Thoracic aorta (tissue), 2 donors: Measurements from ENCODE around the gene COPB1. TPM values are rescaled to one million over a fixed set of nuclear protein-coding genes. Genes with fewer than 3 reads are reported as not detected.

ENCODE experiments used
- ATAC-seq: fragments of 150-250 bp; one replicate; pipeline ENCODE4 v1.8.0; 2017; ENCODE audit warnings: low read depth; ENCODE audit not compliant: insufficient number of reproducible peaks, low FRiP score
- DNase-seq: peaks from one replicate; pipeline ENCODE4 v3.0.0-alpha.2; 2020; ENCODE audit warnings: low spot score
- H3K27ac ChIP-seq, 2 donors: fragments of 200-600 bp; sonication (generic); 1 replicate in 1 of 2; 2 replicates in 1 of 2; pipeline ENCODE4 v1.5.1; 2016; ENCODE audit warnings: mild to moderate bottlenecking in 2 of 2, moderate library complexity in 2 of 2
- H3K27me3 ChIP-seq: fragments of 200-600 bp; sonication (generic); replicated peaks from 2 replicates; pipeline ENCODE4 v1.6.0; 2016; ENCODE audit warnings: mild to moderate bottlenecking; ENCODE audit not compliant: insufficient read depth
- H3K36me3 ChIP-seq: fragments of 200-600 bp; sonication (generic); one replicate; pipeline ENCODE4 v1.5.1; 2016
- H3K4me1 ChIP-seq, 2 donors: fragments of 200-600 bp; sonication (generic); 1 replicate in 1 of 2; 2 replicates in 1 of 2; pipeline versions ENCODE4 v1.5.1 to v1.6.0; 2016; ENCODE audit warnings: low read depth in 2 of 2, mild to moderate bottlenecking in 1 of 2; ENCODE audit not compliant: control insufficient read depth in 1 of 2
- H3K4me3 ChIP-seq: fragments of 200-600 bp; sonication (generic); 2 replicates; pipeline ENCODE4 v1.5.1; 2016; ENCODE audit warnings: mild to moderate bottlenecking
- H3K9me3 ChIP-seq: fragments of 200-600 bp; sonication (generic); 2 replicates; pipeline ENCODE4 v1.5.1; 2016
- total RNA-seq, 2 donors: library from RNA; depleted of rRNA; stranded (reverse); fragments of >200 nt; gene quantifications; one replicate each; pipeline versions ENCODE4 v1.1.0 to v1.2.3, GENCODE V29; 2016
- TF ChIP-seq, protein P1 (sequence below): fragments of 200-600 bp; sonication (generic); IDR thresholded peaks from one replicate; pipeline ENCODE4 v1.5.1; 2019; ENCODE audit warnings: antibody characterized with exemption

Gene COPB1
- total RNA-seq, 2 donors from 2014 or later, result 88.8 to 111 TPM

DNA sequence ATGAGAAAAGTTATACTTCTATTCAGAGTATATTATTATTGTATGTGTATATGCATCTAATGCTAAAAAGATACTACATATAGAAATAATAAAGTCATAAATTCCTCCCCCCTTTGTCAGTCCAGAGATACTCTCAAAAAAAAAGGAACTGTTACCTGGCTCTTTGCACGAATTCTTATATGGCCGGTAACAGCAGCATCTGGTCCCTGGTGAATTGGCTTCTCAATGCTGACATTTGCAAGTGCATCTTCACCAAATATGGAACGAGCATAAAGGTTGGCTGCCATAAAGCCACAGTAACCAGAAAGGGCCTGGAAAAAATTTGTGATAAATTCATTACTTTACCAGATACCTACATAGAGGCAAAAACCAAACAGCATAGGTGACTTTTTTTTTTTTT lies 41.2 kb downstream of the COPB1 start:
- Histone ChIP-seq H3K4me1 (no peaks in the 10 kb centered on the region), H3K9me3 (no peaks in the 10 kb centered on the region), H3K27me3 (no peaks in the 10 kb centered on the region), H3K4me3 (no peak overlapping the region), H3K27ac (no peak overlapping the region), H3K36me3 (peaks cover 43% of the 10 kb centered on the region)
- TF ChIP-seq, protein P1, sequence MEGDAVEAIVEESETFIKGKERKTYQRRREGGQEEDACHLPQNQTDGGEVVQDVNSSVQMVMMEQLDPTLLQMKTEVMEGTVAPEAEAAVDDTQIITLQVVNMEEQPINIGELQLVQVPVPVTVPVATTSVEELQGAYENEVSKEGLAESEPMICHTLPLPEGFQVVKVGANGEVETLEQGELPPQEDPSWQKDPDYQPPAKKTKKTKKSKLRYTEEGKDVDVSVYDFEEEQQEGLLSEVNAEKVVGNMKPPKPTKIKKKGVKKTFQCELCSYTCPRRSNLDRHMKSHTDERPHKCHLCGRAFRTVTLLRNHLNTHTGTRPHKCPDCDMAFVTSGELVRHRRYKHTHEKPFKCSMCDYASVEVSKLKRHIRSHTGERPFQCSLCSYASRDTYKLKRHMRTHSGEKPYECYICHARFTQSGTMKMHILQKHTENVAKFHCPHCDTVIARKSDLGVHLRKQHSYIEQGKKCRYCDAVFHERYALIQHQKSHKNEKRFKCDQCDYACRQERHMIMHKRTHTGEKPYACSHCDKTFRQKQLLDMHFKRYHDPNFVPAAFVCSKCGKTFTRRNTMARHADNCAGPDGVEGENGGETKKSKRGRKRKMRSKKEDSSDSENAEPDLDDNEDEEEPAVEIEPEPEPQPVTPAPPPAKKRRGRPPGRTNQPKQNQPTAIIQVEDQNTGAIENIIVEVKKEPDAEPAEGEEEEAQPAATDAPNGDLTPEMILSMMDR, result no peak
- ATAC-seq (no peak), DNase-seq (no peak)

DNA sequence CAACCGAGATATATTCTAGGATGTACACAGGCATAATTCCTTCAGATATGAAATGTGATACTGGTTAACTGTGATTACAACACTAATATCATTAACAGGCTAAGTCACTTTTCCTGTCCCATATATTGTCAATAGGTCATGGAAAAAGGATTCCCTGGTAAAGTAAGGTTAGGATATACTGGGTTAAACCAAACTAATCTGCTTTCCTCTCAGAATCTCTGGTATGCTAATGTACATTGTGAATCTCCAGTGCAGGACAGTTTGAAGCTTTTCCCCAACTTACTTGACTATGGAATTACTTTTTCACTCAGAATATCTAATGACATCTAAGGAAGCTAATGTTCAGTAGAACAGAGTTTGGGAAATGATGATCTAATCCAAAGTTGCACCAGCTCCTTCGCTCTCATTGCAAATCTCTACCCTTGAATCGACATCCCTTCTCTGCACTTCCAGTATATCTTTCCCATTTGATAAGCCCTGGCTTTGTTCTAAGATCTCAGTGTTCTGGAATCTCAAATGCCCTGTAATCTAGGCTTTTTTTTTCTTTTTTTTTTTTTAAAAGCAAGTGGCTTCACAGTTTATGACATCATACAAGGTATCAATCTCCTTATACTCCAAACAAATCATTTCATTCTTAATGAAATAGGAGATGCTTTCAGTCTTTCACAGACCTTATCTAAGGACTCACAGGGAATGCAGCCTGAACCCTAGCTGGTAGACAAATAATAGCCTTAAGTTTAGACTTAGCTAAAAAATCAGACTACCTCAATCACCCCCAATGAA lies 43.8 kb downstream of the COPB1 start:
- Histone ChIP-seq H3K9me3 (no peaks in the 10 kb centered on the region), H3K4me1 (no peaks in the 10 kb centered on the region), H3K27me3 (no peaks in the 10 kb centered on the region), H3K36me3 (peaks cover 21% of the 10 kb centered on the region), H3K27ac (no peak overlapping the region), H3K4me3 (no peak overlapping the region)
- DNase-seq, result no peak
- TF ChIP-seq, protein P1, result no peak
- ATAC-seq, result no peak

DNA sequence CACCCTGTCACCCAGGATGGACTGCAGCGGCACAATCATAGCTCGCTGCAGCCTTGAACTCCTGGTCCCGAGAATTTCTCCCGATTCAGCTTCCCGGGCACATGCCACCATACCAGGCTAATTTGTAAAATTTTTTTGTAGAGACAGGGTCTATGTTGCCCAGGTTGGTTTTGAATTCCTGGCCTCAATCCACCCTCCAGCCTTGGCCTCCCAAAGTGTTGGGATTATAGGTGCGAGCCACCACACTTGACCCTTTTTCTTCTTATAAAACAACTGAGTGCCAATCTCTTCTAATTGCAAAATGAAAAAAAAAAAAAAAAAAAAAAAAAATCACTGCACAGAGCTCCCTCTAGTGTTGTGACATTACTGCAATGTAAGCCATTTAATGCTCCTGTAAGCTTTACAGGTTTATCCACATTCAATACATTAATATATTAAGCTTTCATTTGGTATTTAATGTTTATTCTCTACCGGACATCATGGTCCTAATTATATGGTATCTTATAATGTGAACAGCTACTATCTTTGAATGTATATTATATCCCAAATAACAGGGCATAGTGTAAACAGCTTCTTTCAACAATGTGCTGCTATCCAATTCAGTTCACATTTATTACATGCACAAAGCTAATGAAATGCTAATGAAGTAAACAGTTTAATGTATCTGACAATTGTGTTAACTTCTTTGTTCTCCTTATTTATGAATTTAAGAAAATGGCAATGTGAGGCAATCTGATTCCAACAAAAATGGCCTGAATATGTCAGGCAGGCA lies 44.6 kb downstream of the COPB1 start:
- Histone ChIP-seq H3K27ac (no peak overlapping the region), H3K9me3 (no peaks in the 10 kb centered on the region), H3K36me3 (peaks cover 16% of the 10 kb centered on the region), H3K4me3 (no peak overlapping the region), H3K4me1 (no peaks in the 10 kb centered on the region), H3K27me3 (no peaks in the 10 kb centered on the region)
- ATAC-seq (no peak), DNase-seq (no peak)
- TF ChIP-seq, protein P1, result peak; percentile 39

DNA sequence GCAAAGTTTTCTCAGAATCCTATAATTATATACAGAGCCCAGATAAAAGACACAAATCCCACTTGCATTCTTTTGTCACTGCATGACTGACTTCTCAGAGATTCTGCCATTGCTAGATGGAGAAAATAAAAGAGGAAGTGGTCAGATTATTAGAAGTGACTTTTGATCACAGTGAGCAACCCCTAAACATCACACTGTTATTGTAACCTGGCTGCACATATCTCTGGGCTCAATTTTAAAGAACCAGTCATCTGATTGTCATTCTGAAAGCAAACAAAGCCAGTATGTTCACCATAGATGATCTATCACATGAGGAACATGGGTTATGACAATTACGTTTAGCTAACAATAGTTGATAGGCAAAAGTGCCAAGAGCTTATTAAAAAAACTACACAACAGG lies 47.8 kb downstream of the COPB1 start:
- H3K27me3 ChIP-seq, result no peaks in the 10 kb centered on the region
- no peak for ATAC-seq
- no peaks in the 10 kb centered on the region for H3K9me3 ChIP-seq
- no peak overlapping the region for H3K4me3 ChIP-seq
- peaks cover 7 to 15% of the 10 kb centered on the region in 2 donors for H3K4me1 ChIP-seq
- DNase-seq, result no peak
- TF ChIP-seq, protein P1, result no peak
- no peak overlapping the region for H3K27ac ChIP-seq
- H3K36me3 ChIP-seq, result no peaks in the 10 kb centered on the region

DNA sequence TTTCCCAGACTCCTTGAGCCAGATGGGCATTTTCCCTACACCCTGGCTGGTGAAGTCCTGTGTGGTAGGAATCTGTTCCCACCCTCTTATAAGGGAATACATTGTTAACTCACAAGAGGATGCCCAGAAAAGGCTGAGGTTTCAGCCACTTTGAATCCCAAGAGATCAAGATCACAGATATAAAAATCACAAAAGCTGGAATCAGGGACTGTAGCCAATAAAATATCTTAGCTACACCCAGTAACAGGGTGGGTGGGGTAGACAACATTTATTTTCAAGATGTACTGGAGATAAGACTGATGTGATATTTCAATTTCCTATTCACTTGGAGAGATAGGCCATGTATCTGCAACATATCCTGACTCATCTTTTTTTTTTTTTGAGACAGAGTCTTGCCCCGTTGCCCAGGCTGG lies 50.3 kb downstream of the COPB1 start:
- no peaks in the 10 kb centered on the region for H3K9me3 ChIP-seq
- peak overlapping the region in 1 of 2 donors; percentile 35 for H3K27ac ChIP-seq
- no peaks in the 10 kb centered on the region for H3K36me3 ChIP-seq
- no peaks in the 10 kb centered on the region for H3K27me3 ChIP-seq
- ATAC-seq (no peak), DNase-seq (no peak)
- TF ChIP-seq, protein P1, result no peak
- H3K4me3 ChIP-seq, result no peak overlapping the region
- H3K4me1 ChIP-seq, result peaks cover 7 to 15% of the 10 kb centered on the region in 2 donors
